GM21723 (cell line): Measurements from ENCODE around the gene SHISAL1.

Experiments
- ATAC-seq: cut with Tn5 transposase; IDR thresholded peaks from one replicate; pipeline ENCODE4 v1.9.1; 2021; ENCODE audit warnings: mild to moderate bottlenecking, moderate library complexity; ENCODE audit not compliant: unreplicated experiment

The SHISAL1 gene

DNA sequence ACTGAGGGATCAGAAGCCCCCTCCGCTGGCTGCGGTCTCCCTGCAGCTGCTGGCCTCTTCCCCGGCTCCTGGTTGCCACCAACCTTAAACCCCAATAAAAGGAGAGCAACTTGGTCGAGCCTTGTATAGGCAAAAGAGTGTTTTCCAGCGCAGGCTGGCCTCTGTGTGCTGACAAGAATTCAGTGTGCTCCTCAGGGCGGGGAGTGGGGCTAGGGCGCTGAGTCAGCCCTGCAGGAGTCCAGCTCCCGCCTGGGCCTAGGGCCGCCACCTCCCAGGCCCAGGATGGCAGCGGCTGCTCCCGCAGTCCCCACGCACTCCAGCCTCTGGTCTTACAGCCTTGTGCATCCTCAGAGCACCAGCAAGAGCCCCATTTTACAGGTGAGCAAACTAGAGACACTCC lies at the start of gene SHISAL1:
TSS of gene SHISAL1 (minus strand) at position 186 of the 400 bp plus-strand sequence. CDS start 12,006 bp downstream, outside the sequence.
- no peak for ATAC-seq

- ATAC-seq: no peak
These were observed 48.8 kb upstream of the SHISAL1 start for GRCh38 chr22:44361391-44362126.

- no peak for ATAC-seq
These were observed 48.1 kb upstream of the SHISAL1 start for GRCh38 chr22:44360668-44361381.

GRCh38 chr22:44360306-44360667 lies 47.5 kb upstream of the SHISAL1 start:
- ATAC-seq: no peak

DNA sequence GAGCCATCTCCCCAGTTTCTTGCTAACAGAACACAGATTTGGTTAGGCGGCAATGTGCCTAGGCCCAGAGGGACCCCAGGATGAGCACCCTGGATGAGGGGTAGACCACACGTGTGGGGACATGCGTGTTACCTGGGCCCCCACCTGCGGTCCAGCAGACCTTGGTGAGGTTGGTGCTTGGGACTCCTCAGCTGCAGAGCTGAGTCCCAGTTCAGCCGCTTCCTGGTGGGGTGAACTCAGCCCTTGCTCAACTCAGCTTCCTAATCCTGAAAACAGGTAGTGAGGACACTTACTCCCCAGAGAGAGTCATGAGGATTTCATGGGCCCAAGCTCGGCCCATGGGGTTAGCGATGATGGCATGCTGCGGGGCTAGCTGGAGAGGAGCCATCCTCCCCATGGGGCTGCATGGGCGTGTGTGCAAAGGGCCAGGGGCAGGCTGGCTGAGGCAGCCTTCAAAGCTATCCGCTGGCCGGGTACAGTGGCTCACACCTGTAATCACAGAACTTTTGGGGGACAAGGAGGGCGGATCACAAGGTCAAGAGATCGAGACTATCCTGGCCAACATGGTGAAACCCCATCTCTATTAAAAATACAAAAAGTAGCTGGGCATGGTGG lies 46.9 kb upstream of the SHISAL1 start:
- no peak for ATAC-seq

DNA sequence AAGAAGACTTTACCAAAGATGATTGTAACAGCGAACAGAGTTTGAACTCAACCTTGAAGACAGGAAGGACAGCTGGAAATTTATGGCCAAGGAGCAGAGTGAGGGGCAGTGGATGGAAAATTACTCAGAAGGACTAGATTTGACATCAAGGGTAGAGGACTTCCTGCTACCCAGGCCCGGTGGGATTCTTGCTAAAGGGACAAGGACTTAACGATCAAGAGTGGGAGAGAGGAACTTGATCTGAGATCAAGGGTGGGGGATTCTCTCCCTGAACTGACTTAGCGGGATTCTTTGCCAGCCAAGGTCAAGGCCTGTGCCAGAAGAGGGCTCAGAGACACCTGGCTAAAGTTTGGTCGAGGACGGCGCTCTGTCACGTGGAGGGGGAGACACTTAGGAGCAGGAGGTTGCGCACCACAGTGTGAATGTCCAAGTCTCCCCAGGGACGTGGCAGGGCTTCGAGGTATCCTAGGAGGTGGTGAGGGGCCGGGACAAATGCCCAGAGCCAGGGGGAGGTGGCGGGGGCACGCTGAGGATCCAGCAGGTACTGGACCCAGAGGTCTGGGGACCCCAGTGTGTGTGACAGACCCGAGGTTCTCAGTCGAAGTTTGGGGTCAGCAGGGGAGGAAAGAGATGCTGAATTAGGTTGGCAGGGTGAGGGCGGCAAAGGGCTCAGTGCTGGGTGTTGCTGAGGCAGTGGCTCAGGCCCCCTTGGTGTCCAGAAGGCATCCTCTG lies 46.1 kb upstream of the SHISAL1 start:
- no peak for ATAC-seq

- ATAC-seq: no peak
These were observed 45.3 kb upstream of the SHISAL1 start for GRCh38 chr22:44357966-44358465.

DNA sequence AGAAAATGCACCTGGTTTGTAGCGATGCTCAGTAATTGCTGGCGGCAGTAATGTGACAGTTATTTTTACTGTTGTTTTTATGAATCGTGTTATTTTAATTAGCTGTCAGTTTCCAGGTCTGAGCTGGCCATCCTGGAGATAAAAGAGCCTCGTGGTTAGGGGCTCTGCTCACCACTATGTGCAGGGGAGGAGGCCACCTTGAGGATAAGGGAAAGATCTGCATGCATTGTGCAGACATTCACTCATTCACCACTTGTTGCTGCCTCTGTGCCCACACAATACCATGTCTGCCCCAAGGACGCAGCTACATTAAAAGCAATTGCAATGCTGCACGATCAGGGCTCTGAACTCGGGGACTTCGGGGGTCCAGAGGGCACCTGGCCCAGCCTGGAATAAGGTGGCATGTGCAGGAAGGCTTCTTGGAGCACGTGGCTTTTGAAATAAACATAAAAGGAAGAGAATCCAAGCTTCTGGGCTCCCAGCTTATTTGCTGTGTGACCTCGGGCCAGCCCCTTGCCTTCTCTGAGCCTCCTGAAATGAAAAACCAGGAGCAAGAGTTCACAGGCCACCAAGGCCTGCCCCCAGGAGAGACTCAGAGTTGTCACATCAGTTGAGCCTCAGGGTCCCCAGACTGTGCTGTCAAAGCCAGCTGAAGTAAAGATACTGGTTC lies 44.7 kb upstream of the SHISAL1 start:
- ATAC-seq: no peak

- no peak for ATAC-seq
These were observed 42.9 kb upstream of the SHISAL1 start for GRCh38 chr22:44355716-44356070.

DNA sequence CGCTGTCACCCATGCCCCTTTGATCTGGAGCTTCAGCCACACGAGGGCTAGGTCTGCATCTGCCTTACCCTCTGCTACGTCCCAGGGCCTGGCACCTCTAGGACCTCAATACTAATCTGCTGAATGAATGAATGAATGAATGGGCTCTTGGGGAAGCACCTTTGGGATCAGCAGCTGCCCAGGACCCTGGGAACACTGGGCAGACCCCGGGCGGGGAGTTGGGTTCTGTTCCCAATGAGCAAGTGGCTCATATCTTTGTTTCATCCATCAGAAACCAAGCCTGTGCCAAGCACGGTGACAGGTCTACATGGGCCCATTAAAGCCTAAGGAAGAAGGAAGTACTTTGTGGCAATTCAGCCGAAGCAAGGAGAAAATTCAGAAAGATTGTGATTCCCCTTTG lies 41.5 kb upstream of the SHISAL1 start:
- no peak for ATAC-seq

GRCh38 chr22:44353041-44353440 lies 40.3 kb upstream of the SHISAL1 start:
- ATAC-seq: no peak

DNA sequence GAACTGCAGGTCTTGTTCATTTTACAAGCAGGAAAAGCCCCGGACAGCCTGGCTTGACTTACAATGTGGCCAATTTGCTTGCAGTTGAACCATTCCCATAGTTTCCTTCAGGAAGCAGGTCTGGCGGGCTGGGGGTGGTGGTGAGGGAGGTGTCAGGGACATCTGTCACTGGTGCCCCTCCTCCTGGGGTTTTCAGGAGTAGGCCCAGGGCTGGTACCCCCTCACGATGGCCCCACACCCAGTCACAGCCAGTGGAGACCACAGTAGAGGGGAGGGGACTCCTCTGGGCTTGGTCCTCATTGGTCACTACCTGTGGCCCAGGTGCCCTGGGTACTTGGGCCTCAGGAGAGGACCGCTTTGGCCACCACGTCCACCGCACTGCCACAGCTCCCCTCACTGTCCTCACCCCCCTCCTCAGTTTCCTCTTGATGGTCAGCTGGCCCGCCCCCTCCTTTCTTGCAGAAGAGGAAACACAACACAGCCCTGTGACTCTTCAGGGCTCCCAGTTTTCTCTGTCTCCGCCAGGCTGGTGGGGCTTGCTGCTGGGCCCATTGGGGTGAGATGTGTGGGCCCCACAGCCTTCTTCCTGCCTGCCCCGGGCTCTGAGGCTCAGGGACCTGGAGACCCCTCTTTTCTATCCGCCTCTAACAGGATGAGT lies 39.8 kb upstream of the SHISAL1 start:
- ATAC-seq: no peak

DNA sequence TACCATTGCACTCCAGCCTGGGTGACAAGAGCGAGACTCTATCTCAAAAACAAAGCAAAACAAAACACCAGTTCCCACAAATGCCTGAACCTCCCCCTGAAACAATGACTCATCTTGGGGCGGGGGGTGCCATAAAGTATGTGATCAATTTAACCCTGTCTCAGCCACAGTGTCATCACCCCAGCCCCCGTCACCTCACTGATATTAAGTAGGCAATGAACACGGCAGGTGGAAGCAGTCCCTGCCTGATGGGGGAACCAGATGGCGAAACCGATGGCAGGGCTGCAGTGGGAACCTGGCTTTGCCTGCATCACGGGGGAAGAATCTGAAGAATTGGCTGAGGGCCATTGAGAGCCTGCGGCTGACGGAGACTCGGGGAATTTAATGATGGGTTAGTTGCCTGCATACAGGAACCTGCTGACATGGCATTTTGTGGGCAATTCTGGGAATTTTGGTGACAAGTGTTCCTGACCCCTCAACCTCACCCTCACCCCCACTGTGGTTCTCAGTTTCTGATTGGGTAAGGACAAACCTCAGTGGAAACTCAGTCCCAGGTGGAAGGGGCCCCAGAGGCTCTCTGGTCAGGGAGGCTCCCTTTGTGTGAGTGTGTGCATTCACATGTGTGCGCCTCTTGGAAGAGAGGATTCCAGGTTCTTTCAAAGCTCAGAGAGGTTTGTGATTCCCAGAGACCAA lies 39.1 kb upstream of the SHISAL1 start:
- ATAC-seq: no peak

- ATAC-seq: no peak
These were observed 38.3 kb upstream of the SHISAL1 start for GRCh38 chr22:44351037-44351436.

DNA sequence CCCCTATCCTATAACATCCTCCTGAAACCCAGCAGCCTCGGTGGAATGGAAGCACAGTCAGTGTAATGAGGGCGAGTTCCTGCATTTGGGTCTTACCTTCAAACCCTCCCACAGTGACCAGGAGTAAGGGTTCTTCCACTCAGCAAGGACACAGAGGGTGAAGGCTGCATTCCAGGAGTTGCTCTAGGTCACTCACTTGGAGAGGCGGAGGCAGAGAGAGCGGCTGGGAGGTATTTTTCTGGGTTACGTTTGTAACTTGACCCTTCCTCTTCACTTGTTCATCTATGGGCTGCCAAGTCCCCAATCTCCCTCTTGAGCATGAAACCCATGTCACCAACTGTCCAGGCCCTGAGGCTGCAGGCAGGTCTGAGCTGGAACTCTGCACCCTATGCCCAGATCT lies 36.8 kb upstream of the SHISAL1 start:
- ATAC-seq: no peak

GRCh38 chr22:44348971-44349560 lies 36.3 kb upstream of the SHISAL1 start:
- no peak for ATAC-seq

GRCh38 chr22:44347549-44347948 lies 34.8 kb upstream of the SHISAL1 start:
- no peak for ATAC-seq

DNA sequence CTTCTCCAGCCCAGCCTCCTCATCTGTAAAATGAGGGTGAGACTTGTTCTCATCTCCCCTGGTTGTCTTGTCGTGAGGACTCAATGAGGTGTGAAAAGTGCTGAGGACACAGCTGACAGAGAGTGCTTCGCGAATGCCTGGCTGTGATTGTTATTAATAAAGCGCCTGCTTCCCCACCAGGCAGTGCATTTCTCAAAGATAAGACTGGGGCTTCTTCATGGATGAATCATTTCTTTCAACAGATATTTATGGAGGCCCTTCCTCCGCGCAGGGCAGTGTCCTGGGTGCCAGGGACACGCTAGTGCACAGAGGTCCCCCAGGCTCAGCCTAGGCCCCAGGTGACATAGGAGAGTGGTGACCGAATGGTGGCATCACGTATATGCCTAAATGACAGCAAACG lies 34.3 kb upstream of the SHISAL1 start:
- no peak for ATAC-seq

GRCh38 chr22:44345872-44346271 lies 33.1 kb upstream of the SHISAL1 start:
- ATAC-seq: no peak
